H9 (cell line): ENCODE results near the gene METRN. TPM values are rescaled to one million over a fixed set of nuclear protein-coding genes. Genes with fewer than 3 reads are reported as not detected.

ENCODE experiments used
- DNase-seq: peaks from one replicate; pipeline ENCODE4 v3.0.0-alpha.2; 2017
- H2AFZ ChIP-seq: one replicate; pipeline ENCODE4 v1.6.1; 2013; ENCODE audit warnings: mild to moderate bottlenecking, low read length, control low read depth, moderate library complexity
- H2AK5ac ChIP-seq: 2 replicates; pipeline ENCODE4 v1.6.1; 2013; ENCODE audit warnings: low read length, control low read depth, mixed read lengths; ENCODE audit not compliant: insufficient read length
- H2BK120ac ChIP-seq: one replicate; pipeline ENCODE4 v1.6.1; 2013; ENCODE audit warnings: low read depth, mild to moderate bottlenecking, low read length, control low read depth, inconsistent platforms; ENCODE audit not compliant: poor library complexity, severe bottlenecking
- H2BK12ac ChIP-seq: 2 replicates; pipeline ENCODE4 v1.6.1; 2013; ENCODE audit warnings: low read length, control low read depth, mixed read lengths, low read depth; ENCODE audit not compliant: insufficient read length
- H2BK15ac ChIP-seq: 2 replicates; pipeline ENCODE4 v1.6.1; 2013; ENCODE audit warnings: low read depth, low read length, control low read depth
- H2BK20ac ChIP-seq: one replicate; pipeline ENCODE4 v1.6.1; 2013; ENCODE audit warnings: low read depth, mild to moderate bottlenecking, low read length, control low read depth, inconsistent platforms; ENCODE audit not compliant: poor library complexity, severe bottlenecking
- H2BK5ac ChIP-seq: 2 replicates; pipeline ENCODE4 v1.6.1; 2013; ENCODE audit warnings: low read length, control low read depth, mixed read lengths; ENCODE audit not compliant: insufficient read length
- H3K14ac ChIP-seq: 2 replicates; pipeline ENCODE4 v1.6.1; 2013; ENCODE audit warnings: low read length, control low read depth; ENCODE audit not compliant: insufficient read depth
- H3K18ac ChIP-seq: 2 replicates; pipeline ENCODE4 v1.6.1; 2013; ENCODE audit warnings: low read depth, mild to moderate bottlenecking, mixed read lengths, low read length, control low read depth; ENCODE audit not compliant: insufficient read length
- H3K23ac ChIP-seq: 2 replicates; pipeline ENCODE4 v1.6.1; 2013; ENCODE audit warnings: low read length, control low read depth, mixed read lengths, low read depth; ENCODE audit not compliant: insufficient read length
- H3K23me2 ChIP-seq: 2 replicates; pipeline ENCODE4 v1.6.1; 2013; ENCODE audit warnings: low read depth, mild to moderate bottlenecking, mixed read lengths, low read length, control low read depth; ENCODE audit not compliant: insufficient read length, poor library complexity, severe bottlenecking
- H3K27ac ChIP-seq: 2 replicates; pipeline ENCODE4 v1.5.1; 2013; ENCODE audit warnings: low read length, control low read depth, mixed read lengths, low read depth; ENCODE audit not compliant: insufficient read length
- H3K27me3 ChIP-seq: 2 replicates; pipeline ENCODE4 v1.6.1; 2013; ENCODE audit warnings: low read length, control low read depth, inconsistent platforms; ENCODE audit not compliant: insufficient read depth
- H3K4ac ChIP-seq: 2 replicates; pipeline ENCODE4 v1.6.1; 2013; ENCODE audit warnings: low read depth, mild to moderate bottlenecking, control low read depth, inconsistent platforms, low read length, moderate library complexity
- H3K4me1 ChIP-seq: 2 replicates; pipeline ENCODE4 v1.6.1; 2013; ENCODE audit warnings: low read length, control low read depth, inconsistent platforms; ENCODE audit not compliant: insufficient read depth
- H3K4me2 ChIP-seq: 2 replicates; pipeline ENCODE4 v1.6.1; 2013; ENCODE audit warnings: low read length, control low read depth, mixed read lengths; ENCODE audit not compliant: insufficient read length, insufficient read depth
- H3K56ac ChIP-seq: 2 replicates; pipeline ENCODE4 v1.6.1; 2013; ENCODE audit warnings: low read depth, mild to moderate bottlenecking, mixed read lengths, low read length, control low read depth; ENCODE audit not compliant: insufficient read length
- H3K79me1 ChIP-seq: 2 replicates; pipeline ENCODE4 v1.6.1; 2013; ENCODE audit warnings: low read depth, mild to moderate bottlenecking, moderate library complexity, low read length, control low read depth, inconsistent platforms; ENCODE audit not compliant: insufficient read depth, poor library complexity, severe bottlenecking
- H3K79me2 ChIP-seq: 2 replicates; pipeline ENCODE4 v1.6.1; 2013; ENCODE audit warnings: low read length, control low read depth, inconsistent platforms; ENCODE audit not compliant: insufficient read depth
- H3K9ac ChIP-seq: 2 replicates; pipeline ENCODE4 v1.6.1; 2013; ENCODE audit warnings: low read length, control low read depth, mixed read lengths; ENCODE audit not compliant: insufficient read length; ENCODE audit errors: extremely low read depth
- H3K9me3 ChIP-seq: one replicate; pipeline ENCODE4 v1.6.1; 2013; ENCODE audit warnings: low read depth, low read length, inconsistent platforms; ENCODE audit not compliant: control insufficient read depth
- H3T11ph ChIP-seq: one replicate; pipeline ENCODE4 v1.6.1; 2013; ENCODE audit warnings: mild to moderate bottlenecking, low read length, control low read depth, inconsistent platforms
- H4K20me1 ChIP-seq: one replicate; pipeline ENCODE4 v1.6.1; 2013; ENCODE audit not compliant: control insufficient read depth, insufficient read length, insufficient read depth
- H4K5ac ChIP-seq: 2 replicates; pipeline ENCODE4 v1.6.1; 2013; ENCODE audit warnings: low read depth, mild to moderate bottlenecking, mixed read lengths, low read length, control low read depth; ENCODE audit not compliant: insufficient read length
- H4K8ac ChIP-seq: replicated peaks from 2 replicates; pipeline ENCODE4 v1.6.1; 2013; ENCODE audit warnings: low read length, control low read depth, mixed read lengths, low read depth; ENCODE audit not compliant: insufficient read length
- H4K91ac ChIP-seq: 2 replicates; pipeline ENCODE4 v1.6.1; 2013; ENCODE audit warnings: low read depth, mild to moderate bottlenecking, moderate library complexity, mixed read lengths, low read length, control low read depth; ENCODE audit not compliant: insufficient read length
- H3K27ac Mint-ChIP-seq, 3 experiments: 2 replicates in 2 of 3; 3 replicates in 1 of 3; pipeline ENCODE4 v1.8.0; 2020 to 2021; ENCODE audit warnings: mixed read lengths in 3 of 3, mild to moderate bottlenecking in 1 of 3, moderate library complexity in 1 of 3
- H3K27me3 Mint-ChIP-seq: 2 replicates; pipeline ENCODE4 v1.8.0; 2021; ENCODE audit warnings: low read depth, mild to moderate bottlenecking, moderate library complexity, mixed read lengths
- H3K36me3 Mint-ChIP-seq, 3 experiments: 2 replicates in 2 of 3; 3 replicates in 1 of 3; pipeline ENCODE4 v1.8.0; 2020 to 2021; ENCODE audit warnings: low read depth in 3 of 3, mixed read lengths in 3 of 3; ENCODE audit not compliant: insufficient read depth in 1 of 3
- H3K4me1 Mint-ChIP-seq, 2 experiments: 2 replicates each; pipeline ENCODE4 v1.8.0; 2020; ENCODE audit warnings: mixed read lengths in 2 of 2
- H3K4me3 Mint-ChIP-seq, 2 experiments: 2 replicates in 1 of 2; 3 replicates in 1 of 2; pipeline ENCODE4 v1.8.0; 2020 to 2021; ENCODE audit warnings: mild to moderate bottlenecking in 2 of 2, mixed read lengths in 2 of 2, moderate library complexity in 1 of 2
- H3K9me3 Mint-ChIP-seq, 2 experiments: 2 replicates in 1 of 2; 3 replicates in 1 of 2; pipeline ENCODE4 v1.8.0; 2020; ENCODE audit warnings: mild to moderate bottlenecking in 2 of 2, mixed read lengths in 2 of 2, moderate library complexity in 1 of 2
- WGBS: extraction: QIAGEN DNeasy Blood & Tissue Kit; methylation state at CpG from one replicate; pipeline ENCODE4 v1.1.7; 2013; ENCODE audit warnings: missing lambda C conversion rate, low lambda C conversion rate, mixed read lengths; ENCODE audit not compliant: insufficient read length; ENCODE audit errors: extremely low coverage; 5-methylcytosine and 5-hydroxymethylcytosine counted together
- total RNA-seq: library from RNA; stranded (reverse); gene quantifications from 2 replicates; pipeline ENCODE4 v1.2.1, GENCODE V29; 2021
- TF ChIP-seq, protein P1 (sequence below): fragments of 200-600 bp; sonication (generic); conservative IDR thresholded peaks from 3 replicates; pipeline ENCODE4 v1.8.0; 2021; ENCODE audit warnings: antibody characterized with exemption, mild to moderate bottlenecking

METRN gene
- total RNA-seq, 1 experiment from 2014 or later = 26.2 TPM

DNA sequence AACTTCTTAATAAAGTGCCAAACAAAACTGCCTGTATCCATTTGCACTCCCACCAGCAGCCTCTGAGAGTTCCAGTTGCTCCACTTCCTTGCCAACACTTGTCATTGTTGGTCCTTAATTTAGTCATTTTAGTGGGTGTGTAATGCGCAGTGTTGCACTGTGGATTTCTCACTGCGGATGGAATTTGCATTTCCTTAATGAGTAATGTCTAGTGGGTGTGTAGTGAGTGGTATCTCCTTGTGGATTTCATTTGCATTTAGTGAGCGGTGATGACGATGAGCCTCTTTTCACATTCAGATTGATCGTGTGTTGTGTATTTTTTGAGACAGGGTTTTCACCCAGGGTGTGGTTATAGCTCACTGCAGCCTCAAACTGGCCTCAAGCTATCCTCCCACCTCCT lies 41.5 kb downstream of the METRN start:
- Histone ChIP-seq H4K5ac (no peak overlapping the region), H3K4ac (no peak overlapping the region), H3T11ph (no peak overlapping the region), H3K23ac (no peak overlapping the region), H3K18ac (no peak overlapping the region), H4K91ac (no peak overlapping the region), H3K27me3 (no peaks in the 10 kb centered on the region), H3K79me2 (no peaks in the 10 kb centered on the region), H3K4me2 (no peak overlapping the region), H2BK15ac (no peak overlapping the region), H3K4me1 (no peaks in the 10 kb centered on the region), H2BK12ac (no peak overlapping the region), H4K8ac (no peak overlapping the region), H2BK20ac (no peak overlapping the region), H4K20me1 (no peaks in the 10 kb centered on the region), H3K14ac (no peak overlapping the region), H3K56ac (no peak overlapping the region), H3K9ac (no peak overlapping the region), H2AFZ (no peak overlapping the region), H2BK120ac (no peak overlapping the region), H2AK5ac (no peak overlapping the region), H3K27ac (no peak overlapping the region), H3K79me1 (no peaks in the 10 kb centered on the region), H3K23me2 (no peaks in the 10 kb centered on the region), H3K9me3 (no peaks in the 10 kb centered on the region), H2BK5ac (no peak overlapping the region)
- peaks cover 18 to 26% of the 10 kb centered on the region in 2 experiments for H3K4me1 Mint-ChIP-seq
- no peaks in the 10 kb centered on the region for H3K36me3 Mint-ChIP-seq
- H3K4me3 Mint-ChIP-seq = no peak overlapping the region
- TF ChIP-seq, protein P1, sequence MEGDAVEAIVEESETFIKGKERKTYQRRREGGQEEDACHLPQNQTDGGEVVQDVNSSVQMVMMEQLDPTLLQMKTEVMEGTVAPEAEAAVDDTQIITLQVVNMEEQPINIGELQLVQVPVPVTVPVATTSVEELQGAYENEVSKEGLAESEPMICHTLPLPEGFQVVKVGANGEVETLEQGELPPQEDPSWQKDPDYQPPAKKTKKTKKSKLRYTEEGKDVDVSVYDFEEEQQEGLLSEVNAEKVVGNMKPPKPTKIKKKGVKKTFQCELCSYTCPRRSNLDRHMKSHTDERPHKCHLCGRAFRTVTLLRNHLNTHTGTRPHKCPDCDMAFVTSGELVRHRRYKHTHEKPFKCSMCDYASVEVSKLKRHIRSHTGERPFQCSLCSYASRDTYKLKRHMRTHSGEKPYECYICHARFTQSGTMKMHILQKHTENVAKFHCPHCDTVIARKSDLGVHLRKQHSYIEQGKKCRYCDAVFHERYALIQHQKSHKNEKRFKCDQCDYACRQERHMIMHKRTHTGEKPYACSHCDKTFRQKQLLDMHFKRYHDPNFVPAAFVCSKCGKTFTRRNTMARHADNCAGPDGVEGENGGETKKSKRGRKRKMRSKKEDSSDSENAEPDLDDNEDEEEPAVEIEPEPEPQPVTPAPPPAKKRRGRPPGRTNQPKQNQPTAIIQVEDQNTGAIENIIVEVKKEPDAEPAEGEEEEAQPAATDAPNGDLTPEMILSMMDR = no peak
- DNase-seq = no peak
- H3K27me3 Mint-ChIP-seq = peaks cover 38% of the 10 kb centered on the region
- H3K9me3 Mint-ChIP-seq = no peaks in the 10 kb centered on the region; a peak in 1 of 5 replicates
- H3K27ac Mint-ChIP-seq = no peak overlapping the region
- no CpG with 5 or more reads among the region's 5 CpGs for WGBS
